A549 (cell line): ENCODE measurements around the gene DMPK. TPM values are rescaled to one million over a fixed set of nuclear protein-coding genes. Genes with fewer than 3 reads are reported as not detected.
A peak's percentile ranks its signal among the peaks of the same experiment; 100 is the strongest.

Experiments used
- ATAC-seq, 2 experiments: fragments of 200-7000 bp in 1 of 2; fragments of >200 bp in 1 of 2; cut with Nextera tagmentation in 1 of 2; cut with Tn5 transposase in 1 of 2; 3 replicates each; pipeline versions ENCODE4 v1.8.0 to v1.9.1; 2018 to 2020; ENCODE audit warnings: mild to moderate bottlenecking in 1 of 2, moderate library complexity in 1 of 2
- CTCF ChIA-PET: fragments of 300-600 bp; sonication (Branson Sonifier 250); formaldehyde crosslinking; extraction: SDS; loops from one replicate; lab custom pipeline; 2021; ENCODE audit warnings: antibody characterized with exemption, inconsistent platforms; lab: Yijun Ruan, JAX
- POLR2A ChIA-PET: fragments of 350-600 bp; formaldehyde crosslinking; extraction: SDS; loops from one replicate; lab custom pipeline; 2021; ENCODE audit warnings: antibody characterized with exemption, inconsistent platforms; lab: Yijun Ruan, JAX
- DNase-seq, 2 experiments: peaks; one replicate each; pipeline versions ENCODE4 v3.0.0 to v3.0.0-alpha.2; 2011 to 2016; ENCODE audit warnings: low read depth in 1 of 2, low spot score in 1 of 2
- FAIRE-seq: peaks from 2 replicates; lab custom pipeline; 2011; peaks lifted over from hg19 to GRCh38; lab: Jason Lieb, UNC
- H3K27ac ChIP-seq, 2 experiments: fragments of >200 bp; sonication (Bioruptor Twin); formaldehyde crosslinking; 3 replicates each; pipeline ENCODE4 v1.5.1; 2016 to 2017
- H3K4me1 ChIP-seq: fragments of >200 bp; sonication (Bioruptor Twin); formaldehyde crosslinking; 3 replicates; pipeline ENCODE4 v1.6.1; 2016
- H3K4me2 ChIP-seq: fragments of >200 bp; sonication (Bioruptor Twin); formaldehyde crosslinking; 3 replicates; pipeline ENCODE4 v1.6.1; 2016
- H3K4me3 ChIP-seq: fragments of >200 bp; sonication (Bioruptor Twin); formaldehyde crosslinking; 3 replicates; pipeline ENCODE4 v1.5.1; 2016
- H3K9me3 ChIP-seq: fragments of >200 bp; sonication (Bioruptor Twin); formaldehyde crosslinking; 3 replicates; pipeline ENCODE4 v1.6.1; 2016
- BCL3 ChIP-seq: fragments of >200 bp; sonication (Bioruptor Twin); formaldehyde crosslinking; IDR thresholded peaks from 3 replicates; pipeline ENCODE4 v1.6.1; 2016
- EHF ChIP-seq: fragments of 250-450 bp; sonication (Bioruptor Pico); IDR thresholded peaks from 2 replicates; pipeline ENCODE4 v1.5.0; 2020; ENCODE audit warnings: mild to moderate bottlenecking
- EHMT2 ChIP-seq: fragments of 200-600 bp; sonication (generic); IDR thresholded peaks from 2 replicates; pipeline ENCODE4 v1.6.1; 2016; ENCODE audit warnings: antibody characterized with exemption, low read depth, mild to moderate bottlenecking, moderate library complexity
- EP300 ChIP-seq, 2 experiments: fragments of >200 bp; sonication (Bioruptor Twin); formaldehyde crosslinking; IDR thresholded peaks; 2 replicates in 1 of 2; 3 replicates in 1 of 2; pipeline ENCODE4 v1.6.1; 2016 to 2017
- HOXB13 ChIP-seq: fragments of 250-450 bp; sonication (Bioruptor Pico); IDR thresholded peaks from 2 replicates; pipeline ENCODE4 v1.5.0; 2020; ENCODE audit warnings: low read depth, mild to moderate bottlenecking, moderate library complexity
- JUN ChIP-seq, 2 experiments: fragments of >200 bp; sonication (Bioruptor Twin); formaldehyde crosslinking; IDR thresholded peaks; 2 replicates in 1 of 2; 3 replicates in 1 of 2; pipeline ENCODE4 v1.6.1; 2016 to 2017
- KDM1A ChIP-seq: fragments of 200-600 bp; sonication (generic); IDR thresholded peaks from 2 replicates; pipeline ENCODE4 v1.6.1; 2016; ENCODE audit warnings: low read depth, mild to moderate bottlenecking
- KDM5A ChIP-seq: fragments of 200-600 bp; sonication (generic); IDR thresholded peaks from 2 replicates; pipeline ENCODE4 v1.6.1; 2016; ENCODE audit warnings: antibody characterized with exemption, mild to moderate bottlenecking
- MAX ChIP-seq: IDR thresholded peaks from 2 replicates; pipeline ENCODE4 v1.6.1; 2012
- MAZ ChIP-seq: fragments of 150-350 bp; IDR thresholded peaks from 2 replicates; pipeline ENCODE4 v1.6.1; 2014; ENCODE audit warnings: antibody characterized with exemption, low read depth, low read length, borderline replicate concordance
- MYC ChIP-seq: IDR thresholded peaks from 2 replicates; pipeline ENCODE4 v1.6.1; 2012; ENCODE audit warnings: mild to moderate bottlenecking, inconsistent platforms, low read length, improper control_type of control experiment, borderline replicate concordance
- NPAS2 ChIP-seq: fragments of 250-450 bp; sonication (Bioruptor Pico); IDR thresholded peaks from 2 replicates; pipeline ENCODE4 v1.8.0; 2022; ENCODE audit warnings: mild to moderate bottlenecking, moderate library complexity, borderline replicate concordance
- PHF8 ChIP-seq: fragments of 200-600 bp; sonication (generic); IDR thresholded peaks from 2 replicates; pipeline ENCODE4 v1.6.1; 2016; ENCODE audit warnings: low read depth, mild to moderate bottlenecking, antibody characterized with exemption, moderate library complexity, borderline replicate concordance
- POLR2A ChIP-seq: IDR thresholded peaks from 2 replicates; pipeline ENCODE4 v1.6.1; 2012; ENCODE audit warnings: mild to moderate bottlenecking, low read length
- RNF2 ChIP-seq: fragments of 200-600 bp; sonication (generic); IDR thresholded peaks from 2 replicates; pipeline ENCODE4 v1.6.1; 2016; ENCODE audit warnings: low read depth, mild to moderate bottlenecking, antibody characterized with exemption, moderate library complexity, borderline replicate concordance
- TP53 ChIP-seq: fragments of 250-450 bp; sonication (Bioruptor Pico); IDR thresholded peaks from 2 replicates; pipeline ENCODE4 v1.5.0; 2021; ENCODE audit warnings: mild to moderate bottlenecking, moderate library complexity
- WGBS: methylation state at CpG from one replicate; pipeline ENCODE4 v1.1.6; 2017; ENCODE audit errors: missing lambda C conversion rate; 5-methylcytosine and 5-hydroxymethylcytosine counted together
- polyA plus RNA-seq, 4 experiments: library from polyadenylated mRNA; depleted of rRNA in 3 of 4; stranded (reverse); fragments of >200 nt; fragmentation: RNase III in 1 of 4; extraction: RNeasy Plus Mini Kit Qiagen cat#74134 plus additional on column Dnase treatment in 1 of 4; gene quantifications; 2 replicates in 3 of 4; 3 replicates in 1 of 4; pipeline ENCODE4 v1.2.3, GENCODE V29; 2011 to 2017
- TF ChIP-seq, protein P1 (sequence below): fragments of 250-450 bp; sonication (Bioruptor Pico); IDR thresholded peaks from 2 replicates; pipeline ENCODE4 v1.5.0; 2021; ENCODE audit warnings: mild to moderate bottlenecking, moderate library complexity, borderline replicate concordance
- TF ChIP-seq, protein P2 (sequence below): IDR thresholded peaks from 2 replicates; pipeline ENCODE4 v1.6.1; 2012; ENCODE audit warnings: low read depth, borderline replicate concordance

DMPK gene
- polyA plus RNA-seq, 2 of the 4 experiments (the other 2 are of a cell fraction) = 21.6 to 56.6 TPM

GRCh38 chr19:45767881-45768654 is 14.2 kb downstream of the DMPK start:
- FAIRE-seq (no peak), ATAC-seq (peak; percentile 2 to 6), DNase-seq (peak; percentile 54 to 89)
- peak overlapping the region; percentile 93 to 99 for H3K27ac ChIP-seq
- ChIA-PET POLR2A (interaction anchor here (0.6 to 4.5 kb wide), 16 partner anchors 7 to 184 kb away, joined by 3 to 68 read pairs (median 8); partner anchors contain the start of genes DMPK, DMWD, FBXO46 and OPA3), CTCF (interaction anchor here (0.6 to 74.3 kb wide), 19 partner anchors 12 to 177 kb away, joined by 3 to 2204 read pairs (median 6); partner anchors contain the start of genes DMPK, DMWD, FBXO46 and FOXA3)
- H3K4me3 ChIP-seq = peak overlapping the region; percentile 78
- under 1% methylated on average over 55 of the region's 102 CpGs for WGBS
- peaks cover 18% of the 10 kb centered on the region for H3K4me1 ChIP-seq
- H3K4me2 ChIP-seq = peak overlapping the region; percentile 84
- H3K9me3 ChIP-seq = no peaks in the 10 kb centered on the region
- no peak for TF ChIP-seq HOXB13 (CRISPR knock-in tag)
- TF ChIP-seq EHMT2 = no peak
- no peak for TF ChIP-seq NPAS2 (CRISPR knock-in tag)
- TF ChIP-seq, protein P1, sequence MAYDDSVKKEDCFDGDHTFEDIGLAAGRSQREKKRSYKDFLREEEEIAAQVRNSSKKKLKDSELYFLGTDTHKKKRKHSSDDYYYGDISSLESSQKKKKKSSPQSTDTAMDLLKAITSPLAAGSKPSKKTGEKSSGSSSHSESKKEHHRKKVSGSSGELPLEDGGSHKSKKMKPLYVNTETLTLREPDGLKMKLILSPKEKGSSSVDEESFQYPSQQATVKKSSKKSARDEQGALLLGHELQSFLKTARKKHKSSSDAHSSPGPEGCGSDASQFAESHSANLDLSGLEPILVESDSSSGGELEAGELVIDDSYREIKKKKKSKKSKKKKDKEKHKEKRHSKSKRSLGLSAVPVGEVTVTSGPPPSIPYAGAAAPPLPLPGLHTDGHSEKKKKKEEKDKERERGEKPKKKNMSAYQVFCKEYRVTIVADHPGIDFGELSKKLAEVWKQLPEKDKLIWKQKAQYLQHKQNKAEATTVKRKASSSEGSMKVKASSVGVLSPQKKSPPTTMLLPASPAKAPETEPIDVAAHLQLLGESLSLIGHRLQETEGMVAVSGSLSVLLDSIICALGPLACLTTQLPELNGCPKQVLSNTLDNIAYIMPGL (CRISPR knock-in tag) = peak; percentile 46; the same call in 1 of the 2 replicates
- TF ChIP-seq MAX = peak; percentile 69; the same call in 1 of the 2 replicates
- no peak for TF ChIP-seq EHF (CRISPR knock-in tag)
- peak; percentile 38; the same call in 1 of the 2 replicates for TF ChIP-seq MYC
- no peak; a peak in 2 of 5 replicates for TF ChIP-seq JUN (IDR thresholded peaks at IDR 0.05)
- TF ChIP-seq, protein P2, sequence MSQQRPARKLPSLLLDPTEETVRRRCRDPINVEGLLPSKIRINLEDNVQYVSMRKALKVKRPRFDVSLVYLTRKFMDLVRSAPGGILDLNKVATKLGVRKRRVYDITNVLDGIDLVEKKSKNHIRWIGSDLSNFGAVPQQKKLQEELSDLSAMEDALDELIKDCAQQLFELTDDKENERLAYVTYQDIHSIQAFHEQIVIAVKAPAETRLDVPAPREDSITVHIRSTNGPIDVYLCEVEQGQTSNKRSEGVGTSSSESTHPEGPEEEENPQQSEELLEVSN = peak; percentile 85
- no peak for TF ChIP-seq EP300 (IDR thresholded peaks at IDR 0.05)
- TF ChIP-seq POLR2A = peak; percentile 46
- TF ChIP-seq RNF2 = peak; percentile 85; the same call in 1 of the 2 replicates

DNA sequence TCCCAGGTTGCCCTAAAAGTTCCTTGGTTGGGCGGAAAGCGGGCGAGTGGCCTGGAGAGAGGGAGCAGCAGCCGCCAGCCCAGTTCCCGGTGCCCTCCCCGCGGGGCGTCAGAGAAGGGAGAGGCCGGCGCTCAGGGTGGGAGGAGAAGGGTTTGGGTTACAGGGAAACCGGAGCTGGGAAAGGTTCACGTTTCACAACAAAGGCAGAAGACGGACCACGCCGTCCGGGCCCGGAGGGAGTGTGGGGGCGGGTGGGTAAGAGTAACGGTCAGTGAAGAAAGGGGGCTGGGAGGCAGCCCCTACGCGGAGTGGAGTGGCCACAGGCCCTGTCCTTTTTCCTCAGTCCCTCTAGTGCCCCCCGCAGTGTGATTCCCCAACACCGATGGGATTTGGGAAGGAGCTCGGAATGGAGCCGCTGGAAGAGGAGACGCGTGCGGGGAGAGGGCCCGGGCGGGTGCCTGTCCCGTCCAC is 14.8 kb downstream of the DMPK start:
- WGBS = 6% methylated on average over 25 of the region's 31 CpGs
- Histone ChIP-seq H3K4me3 (peak overlapping the region; percentile 78), H3K27ac (peak overlapping the region; percentile 93 to 99), H3K4me2 (peak overlapping the region; percentile 84), H3K4me1 (peaks cover 18% of the 10 kb centered on the region), H3K9me3 (no peaks in the 10 kb centered on the region)
- CTCF ChIA-PET = interaction anchor here (0.6 to 74.3 kb wide), 18 partner anchors 11 to 177 kb away, joined by 3 to 2204 read pairs (median 4); partner anchors contain the start of genes DMPK, DMWD, FBXO46 and QPCTL
- no peak for TF ChIP-seq KDM1A
- no peak for TF ChIP-seq TP53
- TF ChIP-seq BCL3 = 0 out of 3 replicates have a peak, but pooled peaks have one; percentile 23
- no peak for TF ChIP-seq HOXB13 (CRISPR knock-in tag)
- no peak for TF ChIP-seq PHF8
- TF ChIP-seq, protein P1 (CRISPR knock-in tag) = no peak
- TF ChIP-seq KDM5A = no peak
- TF ChIP-seq MAZ = 0 out of 2 replicates have a peak, but pooled peaks have one; percentile 15
- peak; percentile 58 to 74 for DNase-seq
- POLR2A ChIA-PET = interaction anchor here (0.6 to 4.5 kb wide), 7 partner anchors 15 to 96 kb away, joined by 3 to 68 read pairs (median 32); partner anchors contain the start of genes DMPK, DMWD, FBXO46 and QPCTL
- no peak for FAIRE-seq
- ATAC-seq = peak in 1 of 2 experiments; percentile 1; a peak in 3 of 6 replicates
